K562 treated with DMSO at 1 percent for 48 hours (cell line): ENCODE results near the gene HOXD10. TPM values are rescaled to one million over a fixed set of nuclear protein-coding genes. Genes with fewer than 3 reads are reported as not detected.

ENCODE experiments used
- total RNA-seq: library from RNA; unstranded; fragments of 300-600 nt; gene quantifications from 2 replicates; pipeline ENCODE4 v1.2.3, GENCODE V29; 2022; ENCODE audit warnings: low replicate concordance; ENCODE audit errors: extremely low read depth

HOXD10 gene
- not detected in 2 replicates for total RNA-seq

DNA sequence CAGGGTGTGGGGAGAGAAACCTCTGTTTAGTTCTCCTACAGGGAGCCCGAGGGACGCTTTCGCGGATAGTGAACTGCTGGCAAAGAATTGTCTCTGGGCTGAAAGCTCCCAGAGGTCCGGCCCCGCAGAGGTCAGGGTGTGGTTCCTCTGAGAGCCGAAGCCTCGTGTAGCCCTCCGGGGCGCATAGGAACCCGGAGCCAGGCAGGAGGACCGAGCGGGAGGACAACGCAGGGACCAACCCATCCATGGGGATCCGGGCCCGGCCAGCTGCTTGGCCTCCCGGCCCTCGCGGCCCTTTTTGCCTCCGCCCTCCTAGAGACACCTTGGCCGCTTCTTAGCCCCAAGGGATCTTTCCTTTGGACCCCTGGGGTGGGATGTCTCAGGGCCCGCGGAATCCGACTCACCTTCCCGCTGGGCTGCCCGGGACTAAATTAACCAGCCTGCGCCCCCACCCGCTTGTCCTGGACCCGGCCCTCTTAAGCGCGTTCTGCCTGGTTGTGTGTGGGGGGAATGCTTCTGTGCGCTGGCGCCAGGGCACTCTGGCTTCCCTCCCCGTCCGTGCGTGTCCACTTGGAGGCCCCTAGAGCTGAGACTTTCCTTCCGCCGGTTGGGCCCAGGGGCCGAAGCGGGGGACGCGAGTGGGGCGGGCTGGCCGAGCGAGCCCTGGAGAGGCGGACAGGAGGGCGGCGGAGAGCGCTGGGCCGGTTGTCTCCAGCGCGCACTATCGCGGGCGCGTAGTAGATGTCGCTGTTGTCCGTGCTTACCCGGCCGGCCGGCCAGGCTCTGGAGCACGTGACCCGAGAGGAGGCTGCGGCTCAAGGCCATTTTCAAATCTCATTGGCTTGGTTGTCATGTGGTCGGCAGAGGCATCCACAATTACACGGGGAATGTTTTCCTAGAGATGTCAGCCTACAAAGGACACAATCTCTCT, at the start of gene HOXD10:
Gene HOXD10 (plus strand): TSS at position 896 of the 931 bp plus-strand sequence. CDS start 56 bp downstream, outside the sequence.

DNA sequence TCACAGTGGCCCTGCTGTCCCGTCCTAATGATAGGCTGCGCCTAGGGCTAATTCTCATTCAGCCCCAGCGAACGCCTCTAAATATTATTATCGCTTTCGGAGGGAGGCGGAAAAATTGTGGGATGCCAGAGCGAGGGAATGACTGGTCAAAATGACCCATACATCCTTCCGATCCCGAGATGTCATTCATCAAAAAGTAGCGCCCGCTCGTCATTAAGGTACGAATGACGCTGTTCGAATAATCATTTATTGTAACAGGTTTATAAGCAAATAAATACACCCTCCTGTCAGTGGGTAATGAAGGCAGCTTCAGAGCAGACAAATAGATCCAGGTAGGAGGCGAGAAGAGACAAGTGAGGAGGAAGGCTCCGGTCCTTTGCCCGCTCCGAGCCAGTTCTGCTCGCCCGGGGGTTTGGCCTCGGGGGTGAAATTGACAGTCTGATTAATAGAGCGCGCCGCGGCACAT, 32.7 kb upstream of the HOXD10 start, which contains the start of gene EVX2:
Gene EVX2 (minus strand): TSS at position 167 of the 466 bp plus-strand sequence. CDS start 186 bp downstream, outside the sequence.

DNA sequence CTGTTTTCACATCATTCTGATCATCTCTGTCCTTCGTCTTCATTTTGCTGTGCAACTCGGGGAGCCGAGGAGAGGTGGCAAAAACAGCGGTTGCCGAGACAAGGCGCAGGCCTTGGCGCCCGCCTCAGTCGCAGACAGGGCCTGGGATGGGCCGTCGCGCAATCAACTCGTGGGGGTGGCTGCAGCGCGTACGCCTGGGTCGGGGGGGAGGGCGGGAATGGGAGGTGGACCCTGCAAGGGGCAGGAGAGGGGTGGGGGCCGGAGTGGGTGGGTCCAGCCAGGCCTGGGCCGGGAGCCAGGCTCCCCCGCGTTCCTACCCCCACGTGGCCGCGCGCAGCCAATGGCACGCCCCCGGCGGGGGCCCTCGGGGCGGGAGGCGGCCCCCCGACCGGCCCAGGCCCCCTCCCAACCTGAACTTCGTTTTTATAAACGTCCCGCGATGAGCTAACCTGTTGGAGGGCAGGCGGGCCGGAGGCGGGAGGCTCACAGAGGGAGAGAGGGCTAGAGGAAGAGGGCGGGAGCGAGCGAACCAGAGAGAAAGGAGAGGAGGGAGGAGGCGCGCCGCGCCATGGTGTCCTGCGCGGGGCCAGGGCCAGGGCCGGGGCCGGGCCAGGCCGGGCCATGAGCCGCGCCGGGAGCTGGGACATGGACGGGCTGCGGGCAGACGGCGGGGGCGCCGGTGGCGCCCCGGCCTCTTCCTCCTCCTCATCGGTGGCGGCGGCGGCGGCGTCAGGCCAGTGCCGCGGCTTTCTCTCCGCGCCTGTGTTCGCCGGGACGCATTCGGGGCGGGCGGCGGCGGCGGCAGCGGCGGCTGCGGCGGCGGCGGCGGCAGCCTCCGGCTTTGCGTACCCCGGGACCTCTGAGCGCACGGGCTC, 24.1 kb upstream of the HOXD10 start, which contains the start of gene HOXD13:
Gene HOXD13 (plus strand): TSS at position 452 of the 875 bp plus-strand sequence. CDS start 170 bp downstream, at position 622.

GRCh38 chr2:176099728-176100546, 16.6 kb upstream of the HOXD10 start, which contains the start of gene HOXD12:
HOXD12 (plus strand) TSS chr2:176099795; CDS start chr2:176099802, 7 bp downstream.

GRCh38 chr2:176106581-176107539, 9.7 kb upstream of the HOXD10 start, which contains the start of gene HOXD11:
HOXD11 (plus strand) TSS chr2:176107280; CDS start chr2:176107356, 76 bp downstream.

GRCh38 chr2:176122683-176123410, 6.3 kb downstream of the HOXD10 start, which contains the start of gene HOXD9:
HOXD9 (plus strand) TSS chr2:176122719; CDS start chr2:176122769, 50 bp downstream.

GRCh38 chr2:176128982-176129796, 12.6 kb downstream of the HOXD10 start, which contains the start of gene HOXD8:
HOXD8 (plus strand) TSS chr2:176129705; CDS start chr2:176130367, 662 bp downstream.

GRCh38 chr2:176151442-176152287, 35.1 kb downstream of the HOXD10 start, which contains the start of gene HOXD4:
HOXD4 (plus strand) TSS chr2:176151550; CDS start chr2:176151634, 84 bp downstream.

GRCh38 chr2:176156807-176157498, 40.4 kb downstream of the HOXD10 start, which contains the start of gene HOXD3:
HOXD3 (plus strand) TSS chr2:176157307; CDS start chr2:176169115, 11,808 bp downstream.

Other genes starting within 250 kb of the HOXD10 start
- gene LNPK, start 114.5 kb upstream of the HOXD10 start, total RNA-seq = not detected in 2 replicates
- not detected in 2 replicates for gene EVX2, start 32.8 kb upstream of the HOXD10 start, total RNA-seq
- not detected in 2 replicates for gene HOXD13, start 24.1 kb upstream of the HOXD10 start, total RNA-seq
- not detected in 2 replicates for gene HOXD12, start 17.0 kb upstream of the HOXD10 start, total RNA-seq
- not detected in 2 replicates for gene HOXD11, start 9.5 kb upstream of the HOXD10 start, total RNA-seq
- gene HOXD9, start 5.9 kb downstream of the HOXD10 start, total RNA-seq = not detected in 2 replicates
- not detected in 2 replicates for gene HOXD8, start 12.9 kb downstream of the HOXD10 start, total RNA-seq
- gene HOXD4, start 34.8 kb downstream of the HOXD10 start, total RNA-seq = not detected in 2 replicates
- gene HOXD3, start 40.5 kb downstream of the HOXD10 start, total RNA-seq = not detected in 2 replicates
- gene HOXD1, start 71.9 kb downstream of the HOXD10 start, total RNA-seq = not detected in 2 replicates
- not detected in 2 replicates for gene MTX2, start 152.7 kb downstream of the HOXD10 start, total RNA-seq